IPS-15b (cell line): ENCODE data around the gene NEU1.
A peak's percentile ranks its signal among the peaks of the same experiment; 100 is the strongest.

Source experiments
- H3K27me3 ChIP-seq: one replicate; pipeline ENCODE4 v1.6.1; 2013; ENCODE audit warnings: low read length; ENCODE audit not compliant: control insufficient read depth, insufficient read depth
- H3K36me3 ChIP-seq: one replicate; pipeline ENCODE4 v1.6.1; 2013; ENCODE audit warnings: low read length; ENCODE audit not compliant: control insufficient read depth, insufficient read depth
- H3K4me1 ChIP-seq: one replicate; pipeline ENCODE4 v1.6.1; 2013; ENCODE audit warnings: mild to moderate bottlenecking, low read length; ENCODE audit not compliant: control insufficient read depth, insufficient read depth
- H3K4me3 ChIP-seq: one replicate; pipeline ENCODE4 v1.5.1; 2013; ENCODE audit warnings: low read depth, low read length
- H3K9ac ChIP-seq: one replicate; pipeline ENCODE4 v1.6.1; 2013; ENCODE audit warnings: low read depth, mild to moderate bottlenecking, low read length
- H3K9me3 ChIP-seq: one replicate; pipeline ENCODE4 v1.6.1; 2013; ENCODE audit warnings: mild to moderate bottlenecking, low read length; ENCODE audit not compliant: control insufficient read depth, insufficient read depth

Gene NEU1

GRCh38 chr6:31888276-31889258 lies 25.9 kb upstream of the NEU1 start:
- Histone ChIP-seq H3K4me3 (no peak overlapping the region), H3K36me3 (peaks cover 56% of the 10 kb centered on the region), H3K27me3 (no peaks in the 10 kb centered on the region), H3K9ac (no peak overlapping the region), H3K9me3 (no peaks in the 10 kb centered on the region), H3K4me1 (no peaks in the 10 kb centered on the region)

- no peaks in the 10 kb centered on the region for H3K4me1 ChIP-seq
- H3K36me3 ChIP-seq: peaks cover 55% of the 10 kb centered on the region
- no peaks in the 10 kb centered on the region for H3K9me3 ChIP-seq
- H3K4me3 ChIP-seq: no peak overlapping the region
- no peak overlapping the region for H3K9ac ChIP-seq
- H3K27me3 ChIP-seq: no peaks in the 10 kb centered on the region
Observed at GRCh38 chr6:31887173-31888007, 24.8 kb upstream of the NEU1 start.

- H3K27me3 ChIP-seq: no peaks in the 10 kb centered on the region
- no peak overlapping the region for H3K9ac ChIP-seq
- H3K36me3 ChIP-seq: peaks cover 55% of the 10 kb centered on the region
- no peak overlapping the region for H3K4me3 ChIP-seq
- H3K4me1 ChIP-seq: no peaks in the 10 kb centered on the region
- no peaks in the 10 kb centered on the region for H3K9me3 ChIP-seq
Observed at GRCh38 chr6:31886541-31886991, 23.9 kb upstream of the NEU1 start.

GRCh38 chr6:31884528-31885035 lies 22.0 kb upstream of the NEU1 start:
- peaks cover 74% of the 10 kb centered on the region for H3K36me3 ChIP-seq
- no peaks in the 10 kb centered on the region for H3K9me3 ChIP-seq
- H3K4me3 ChIP-seq: no peak overlapping the region
- no peaks in the 10 kb centered on the region for H3K27me3 ChIP-seq
- H3K4me1 ChIP-seq: no peaks in the 10 kb centered on the region
- no peak overlapping the region for H3K9ac ChIP-seq

GRCh38 chr6:31883676-31884075 lies 21.1 kb upstream of the NEU1 start:
- H3K27me3 ChIP-seq: no peaks in the 10 kb centered on the region
- peaks cover 71% of the 10 kb centered on the region for H3K36me3 ChIP-seq
- no peaks in the 10 kb centered on the region for H3K9me3 ChIP-seq
- H3K4me1 ChIP-seq: no peaks in the 10 kb centered on the region
- no peak overlapping the region for H3K9ac ChIP-seq
- H3K4me3 ChIP-seq: no peak overlapping the region

GRCh38 chr6:31882344-31882743 lies 19.7 kb upstream of the NEU1 start:
- Histone ChIP-seq H3K9ac (no peak overlapping the region), H3K36me3 (peaks cover 58% of the 10 kb centered on the region), H3K4me1 (no peaks in the 10 kb centered on the region), H3K27me3 (no peaks in the 10 kb centered on the region), H3K4me3 (no peak overlapping the region), H3K9me3 (no peaks in the 10 kb centered on the region)

GRCh38 chr6:31881136-31881859 lies 18.7 kb upstream of the NEU1 start:
- no peaks in the 10 kb centered on the region for H3K9me3 ChIP-seq
- H3K4me3 ChIP-seq: no peak overlapping the region
- H3K4me1 ChIP-seq: no peaks in the 10 kb centered on the region
- H3K27me3 ChIP-seq: no peaks in the 10 kb centered on the region
- no peak overlapping the region for H3K9ac ChIP-seq
- peaks cover 48% of the 10 kb centered on the region for H3K36me3 ChIP-seq

GRCh38 chr6:31880616-31881015 lies 18.0 kb upstream of the NEU1 start:
- Histone ChIP-seq H3K4me3 (no peak overlapping the region), H3K27me3 (no peaks in the 10 kb centered on the region), H3K4me1 (no peaks in the 10 kb centered on the region), H3K9ac (no peak overlapping the region), H3K9me3 (no peaks in the 10 kb centered on the region), H3K36me3 (peaks cover 45% of the 10 kb centered on the region)

GRCh38 chr6:31879901-31880300 lies 17.3 kb upstream of the NEU1 start:
- no peaks in the 10 kb centered on the region for H3K9me3 ChIP-seq

GRCh38 chr6:31879143-31879542 lies 16.5 kb upstream of the NEU1 start:
- H3K4me3 ChIP-seq: peak overlapping the region; percentile 18
- no peaks in the 10 kb centered on the region for H3K4me1 ChIP-seq
- H3K9me3 ChIP-seq: no peaks in the 10 kb centered on the region
- no peaks in the 10 kb centered on the region for H3K27me3 ChIP-seq
- no peak overlapping the region for H3K9ac ChIP-seq
- peaks cover 37% of the 10 kb centered on the region for H3K36me3 ChIP-seq

More at GRCh38 chr6:31879901-31880300, 17.3 kb upstream of the NEU1 start:
- no peak overlapping the region for H3K9ac ChIP-seq
- peaks cover 44% of the 10 kb centered on the region for H3K36me3 ChIP-seq
- no peaks in the 10 kb centered on the region for H3K4me1 ChIP-seq
- H3K27me3 ChIP-seq: no peaks in the 10 kb centered on the region
- H3K4me3 ChIP-seq: no peak overlapping the region

GRCh38 chr6:31878726-31879125 lies 16.1 kb upstream of the NEU1 start, which contains the start of gene SLC44A4:
SLC44A4 (minus strand) TSS chr6:31878997; CDS start chr6:31878980, 17 bp downstream.
- Histone ChIP-seq H3K4me1 (no peaks in the 10 kb centered on the region), H3K9me3 (no peaks in the 10 kb centered on the region), H3K4me3 (peak within 1 kb of the TSS; percentile 26), H3K27me3 (no peaks in the 10 kb centered on the region), H3K36me3 (peaks cover 34% of the 10 kb centered on the region), H3K9ac (no peak within 1 kb of the TSS)
